GM19468 (cell line): ENCODE data around the gene TANGO2.

Source experiments
- ATAC-seq: cut with Tn5 transposase; IDR thresholded peaks from one replicate; pipeline ENCODE4 v1.9.1; 2021; ENCODE audit warnings: mild to moderate bottlenecking, moderate library complexity, moderate number of reproducible peaks; ENCODE audit not compliant: unreplicated experiment; ENCODE audit errors: extremely low read depth

TANGO2 gene

GRCh38 chr22:20094197-20094807 lies 73.4 kb downstream of the TANGO2 start:
- ATAC-seq, result no peak

- ATAC-seq, result no peak
Observed at GRCh38 chr22:20095521-20095920, 74.6 kb downstream of the TANGO2 start.

- no peak for ATAC-seq
Observed at GRCh38 chr22:20096574-20097420, 75.9 kb downstream of the TANGO2 start.

GRCh38 chr22:20099099-20099711 lies 78.3 kb downstream of the TANGO2 start:
- no peak for ATAC-seq

GRCh38 chr22:20101638-20102037 lies 80.7 kb downstream of the TANGO2 start:
- no peak for ATAC-seq

GRCh38 chr22:20102203-20102780 lies 81.4 kb downstream of the TANGO2 start:
- ATAC-seq, result no peak

- no peak for ATAC-seq
Observed at GRCh38 chr22:20105456-20106204, 84.7 kb downstream of the TANGO2 start.

- no peak for ATAC-seq
Observed at GRCh38 chr22:20106205-20106848, 85.4 kb downstream of the TANGO2 start.

GRCh38 chr22:20106849-20107237 lies 85.9 kb downstream of the TANGO2 start:
- no peak for ATAC-seq

- ATAC-seq, result no peak
Observed at GRCh38 chr22:20107471-20107901, 86.6 kb downstream of the TANGO2 start.

- ATAC-seq, result no peak
Observed at GRCh38 chr22:20107951-20108756, 87.2 kb downstream of the TANGO2 start.

- no peak for ATAC-seq
Observed at GRCh38 chr22:20108757-20109230, 87.9 kb downstream of the TANGO2 start.

GRCh38 chr22:20109411-20110358 lies 88.8 kb downstream of the TANGO2 start:
- ATAC-seq, result no peak

- no peak for ATAC-seq
Observed at GRCh38 chr22:20110359-20110985, 89.6 kb downstream of the TANGO2 start.

- no peak for ATAC-seq
Observed at GRCh38 chr22:20111045-20111688, 90.3 kb downstream of the TANGO2 start.

- no peak for ATAC-seq
Observed at GRCh38 chr22:20111689-20112622, 91.0 kb downstream of the TANGO2 start.
